Spleen (tissue), 7 donors: ENCODE data around the gene VENTX.

Experiments used
- CTCF ChIP-seq, 11 experiments: fragments of 200-600 bp in 7 of 11; fragments of 450-650 bp in 4 of 11; sonication (generic) in 4 of 11; IDR thresholded peaks in 8 of 11; conservative IDR thresholded peaks in 3 of 11; 1 replicate in 7 of 11; 2 replicates in 4 of 11; pipeline versions ENCODE4 v1.4.0 to v1.8.0; 2016 to 2021; ENCODE audit warnings: antibody characterized with exemption in 11 of 11, inconsistent platforms in 4 of 11, mild to moderate bottlenecking in 1 of 11
- POLR2A ChIP-seq, 3 donors: fragments of 450-650 bp; IDR thresholded peaks; one replicate each; pipeline ENCODE4 v1.5.1; 2017; ENCODE audit warnings: antibody characterized with exemption in 3 of 3, mild to moderate bottlenecking in 1 of 3
- POLR2AphosphoS5 ChIP-seq, 3 donors: sonication (generic); formaldehyde crosslinking; IDR thresholded peaks; one replicate each; pipeline ENCODE4 v1.5.1; 2017; ENCODE audit warnings: antibody characterized with exemption in 3 of 3
- donor health status: DM: no; HTN: no; CAD: no; lungs with moderate emphysema.
- donor health status: DM: no; HTN: no; CAD: no.
- donor health status: DM: no; HTN: no; CAD: no.

DNA sequence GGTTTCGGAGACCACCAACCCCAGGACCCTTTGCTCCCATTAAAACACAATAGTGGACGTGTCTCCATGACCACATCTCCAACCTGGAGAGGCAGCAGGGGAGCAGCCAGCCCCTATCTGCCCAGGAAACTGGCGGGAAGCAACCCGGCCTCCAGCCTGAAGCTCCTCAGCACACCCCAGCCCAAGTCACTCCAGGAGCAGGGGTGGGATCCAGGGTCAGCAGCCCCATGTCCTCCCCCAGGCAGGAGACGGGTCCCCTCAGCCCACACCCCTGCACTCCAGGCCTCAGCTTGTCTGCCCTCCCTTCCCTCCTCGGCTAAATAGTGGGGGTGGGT, 38.4 kb downstream of the VENTX start:
- TF ChIP-seq CTCF (IDR thresholded peaks at IDR 0.05 in 8 of 11, conservative IDR thresholded peaks at IDR 0.05 in 3 of 11) = no peak
- no peak for TF ChIP-seq POLR2A (IDR thresholded peaks at IDR 0.05)
- TF ChIP-seq POLR2AphosphoS5 (IDR thresholded peaks at IDR 0.05) = no peak
